GM19043 (cell line): ENCODE data around the gene KRTAP5-3.
"Not testable (repeated sequence)": the region's sequence is repeated elsewhere in the genome, so short reads cannot be mapped to it uniquely, and the experiment has no call there.

Experiments
- ATAC-seq: cut with Tn5 transposase; IDR thresholded peaks from one replicate; pipeline ENCODE4 v1.9.1; 2021; ENCODE audit warnings: low read depth; ENCODE audit not compliant: unreplicated experiment

The KRTAP5-3 gene

GRCh38 chr11:1586699-1587098 lies 21.6 kb downstream of the KRTAP5-3 start:
- ATAC-seq = no peak

- ATAC-seq = not testable (repeated sequence)
These were observed 23.4 kb downstream of the KRTAP5-3 start, which contains the start of gene KRTAP5-1 for GRCh38 chr11:1584661-1585370. Gene KRTAP5-1, minus strand, starts transcription at chr11:1585283. Its CDS starts 34 bp downstream, at chr11:1585249.

GRCh38 chr11:1582909-1583308 lies 25.4 kb downstream of the KRTAP5-3 start:
- ATAC-seq = not testable (repeated sequence)

GRCh38 chr11:1581976-1582375 lies 26.3 kb downstream of the KRTAP5-3 start:
- ATAC-seq = no peak

DNA sequence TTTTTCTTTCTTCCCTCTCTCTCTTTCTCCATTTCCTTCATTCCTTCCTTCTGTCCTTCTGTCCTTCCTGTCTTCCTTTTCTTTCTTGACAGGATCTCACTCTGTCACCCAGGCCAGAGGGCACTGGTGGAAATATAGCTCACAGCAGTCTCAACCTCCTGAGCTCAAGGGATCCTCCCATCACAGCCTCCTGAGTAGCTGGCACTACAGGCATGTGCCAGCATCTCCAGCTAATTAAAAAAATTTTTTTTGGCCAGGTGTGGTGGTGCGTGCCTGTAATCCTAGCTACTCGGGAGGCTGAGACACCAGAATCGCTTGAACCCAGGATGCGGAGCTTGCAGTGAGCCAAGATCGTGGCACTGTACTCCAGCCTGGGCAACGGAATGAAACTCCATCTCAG lies 31.4 kb downstream of the KRTAP5-3 start:
- no peak for ATAC-seq

- ATAC-seq = not testable (repeated sequence)
These were observed 32.5 kb downstream of the KRTAP5-3 start for GRCh38 chr11:1575756-1576155.

DNA sequence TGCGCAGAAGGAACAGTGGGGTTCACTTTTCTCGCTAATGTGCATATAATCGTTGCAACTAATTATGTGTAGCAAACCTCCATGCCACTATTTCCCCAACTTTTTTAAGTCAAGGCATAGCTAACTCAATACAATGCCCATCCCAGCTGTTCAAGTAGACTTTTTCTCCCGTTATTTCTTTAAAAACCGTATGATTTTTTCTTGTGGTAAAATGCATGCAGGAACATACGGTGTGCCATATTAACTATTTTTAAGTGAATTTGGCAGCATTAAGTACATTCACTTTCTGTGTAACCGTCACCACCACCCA lies 33.4 kb downstream of the KRTAP5-3 start:
- ATAC-seq = no peak

GRCh38 chr11:1574238-1574932 lies 33.9 kb downstream of the KRTAP5-3 start:
- ATAC-seq = no peak

DNA sequence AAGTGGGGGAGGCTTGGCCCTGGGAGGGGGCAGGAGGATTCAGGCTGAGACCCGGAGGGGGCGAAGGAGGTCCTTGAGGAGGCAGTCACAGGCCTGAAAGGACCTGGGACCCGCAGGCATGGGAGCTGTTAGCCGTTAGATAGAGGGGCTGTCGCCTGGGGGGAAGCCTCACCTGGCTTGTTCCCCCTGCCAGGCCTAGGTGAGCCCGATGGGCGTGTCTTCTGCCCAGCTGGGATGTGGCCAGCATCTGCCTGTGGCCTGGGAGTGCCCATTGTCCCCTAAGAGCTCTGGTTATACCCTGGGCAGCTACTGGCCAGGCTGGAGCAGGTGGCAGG lies 34.4 kb downstream of the KRTAP5-3 start:
- no peak for ATAC-seq

GRCh38 chr11:1573077-1573902 lies 35.0 kb downstream of the KRTAP5-3 start:
- ATAC-seq = no peak

- ATAC-seq = no peak
These were observed 35.8 kb downstream of the KRTAP5-3 start, which contains the start of gene DUSP8 for GRCh38 chr11:1572197-1573076. Gene DUSP8, minus strand, starts transcription at chr11:1572271. Its CDS starts 6,445 bp downstream, at chr11:1565826.

- no peak for ATAC-seq
These were observed 36.5 kb downstream of the KRTAP5-3 start for GRCh38 chr11:1571760-1572196.

GRCh38 chr11:1570896-1571759 lies 37.1 kb downstream of the KRTAP5-3 start:
- no peak for ATAC-seq

- ATAC-seq = no peak
These were observed 37.8 kb downstream of the KRTAP5-3 start for GRCh38 chr11:1570531-1570895.

DNA sequence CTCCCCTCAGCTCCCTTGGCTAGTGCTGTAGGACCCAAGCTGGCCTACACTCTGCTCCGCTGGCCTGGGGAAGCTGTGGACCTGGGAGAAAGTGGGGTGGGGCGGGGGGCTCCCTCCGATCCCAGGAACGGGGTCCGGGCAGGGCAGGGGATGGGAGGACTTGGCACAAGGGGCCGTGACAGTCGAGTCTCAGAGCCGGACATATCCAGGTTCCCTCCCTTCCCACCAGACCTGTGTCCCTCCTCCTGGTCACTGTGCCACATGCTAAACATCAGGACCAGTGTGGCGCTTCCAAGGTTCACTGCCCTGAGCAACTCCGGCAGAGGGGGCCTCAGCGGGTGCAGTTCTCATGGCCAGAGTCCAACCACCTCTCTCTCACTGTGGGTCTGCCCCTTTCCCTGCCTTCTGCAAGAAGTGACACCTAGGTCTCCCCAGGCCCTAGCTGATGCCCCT lies 38.2 kb downstream of the KRTAP5-3 start:
- ATAC-seq = no peak

DNA sequence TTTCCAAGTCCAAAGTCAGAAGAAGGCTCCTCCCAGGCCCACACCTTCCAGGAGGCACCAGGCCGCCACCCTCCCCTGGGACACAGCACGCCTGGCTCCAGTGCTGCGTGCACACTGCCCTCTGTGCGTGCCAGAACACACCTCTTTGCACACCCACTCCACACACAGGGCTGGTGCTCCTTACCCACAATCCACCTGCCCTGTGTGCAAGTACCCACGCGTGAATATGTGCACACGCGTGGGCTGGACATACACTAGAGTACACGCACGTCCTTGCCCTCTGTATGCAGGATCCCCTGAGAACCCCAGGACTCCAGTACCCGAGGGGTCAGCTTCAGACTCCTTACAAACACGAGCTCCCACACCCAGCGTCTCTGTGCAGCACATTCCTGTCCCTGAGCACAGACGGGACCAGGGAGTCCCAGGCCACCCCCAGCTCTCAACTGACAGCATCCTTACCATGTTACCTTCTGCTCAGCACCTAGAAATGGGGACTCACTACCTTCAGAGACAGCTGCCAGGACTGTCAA lies 38.9 kb downstream of the KRTAP5-3 start:
- ATAC-seq = no peak

GRCh38 chr11:1568441-1568911 lies 39.8 kb downstream of the KRTAP5-3 start:
- no peak for ATAC-seq

DNA sequence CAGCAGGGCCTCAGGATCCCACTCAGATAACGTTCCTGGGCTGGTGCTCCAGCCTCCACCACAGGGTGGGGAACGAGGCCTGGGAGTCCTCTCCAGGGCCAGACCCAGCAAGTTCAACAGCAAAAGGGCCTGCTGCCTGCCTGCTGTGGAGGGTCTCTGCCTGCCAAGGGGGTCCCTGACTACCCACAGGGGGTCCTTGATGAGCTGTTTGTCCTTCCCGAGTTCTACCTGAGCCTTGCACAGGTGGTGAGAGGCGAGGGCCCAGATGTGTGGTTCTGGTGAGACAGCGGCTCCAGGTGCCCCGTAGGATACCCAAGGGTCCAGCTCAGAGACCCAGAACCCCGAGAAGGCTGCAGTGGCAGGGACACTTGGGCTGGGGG lies 40.6 kb downstream of the KRTAP5-3 start:
- ATAC-seq = no peak
